Measurements from ENCODE around the gene PSD. TPM values are rescaled to one million over a fixed set of nuclear protein-coding genes. Genes with fewer than 3 reads are reported as not detected.

The PSD gene
- total RNA-seq, 1 experiment from 2014 or later = 3.4 TPM

DNA sequence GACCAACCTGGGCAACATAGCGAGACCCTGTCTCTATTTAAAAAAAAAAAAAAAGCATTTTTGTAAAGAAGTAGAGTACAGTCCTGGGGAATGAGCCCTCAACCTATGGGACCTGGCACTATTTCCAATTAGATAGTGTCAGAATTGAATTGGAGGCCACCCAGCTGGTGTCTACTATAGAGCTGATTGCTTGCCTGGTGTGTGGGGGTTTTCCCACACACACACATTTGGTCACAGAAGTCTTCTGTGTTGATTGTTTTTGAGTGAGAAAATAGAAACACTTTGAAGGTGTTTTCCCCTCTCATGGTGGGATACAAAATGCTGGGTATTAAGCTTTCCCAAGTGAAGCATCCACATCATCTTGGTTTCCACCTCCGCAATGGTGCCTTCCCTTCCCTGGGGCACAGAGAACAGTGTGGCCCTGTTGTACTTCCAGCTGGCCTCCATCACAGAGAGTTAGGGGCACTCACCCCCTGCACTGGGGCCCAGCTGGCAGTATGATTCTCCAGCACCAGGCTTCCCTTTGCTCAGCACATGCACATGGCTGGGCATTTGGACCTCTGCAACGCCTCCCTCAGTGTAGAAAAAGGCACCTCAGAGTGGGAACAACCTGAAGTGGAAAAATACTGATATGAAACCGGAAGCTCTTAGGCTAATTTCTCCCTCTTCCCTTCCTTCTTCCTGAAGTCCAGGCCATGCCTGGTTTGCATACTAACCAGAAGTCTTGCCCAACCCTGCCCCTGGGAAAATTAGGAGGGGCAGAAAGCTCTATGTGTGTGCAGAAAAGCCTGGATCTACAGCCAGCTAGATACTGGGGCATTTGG is 33.8 kb downstream of the PSD start:
- Histone ChIP-seq H3K9ac (ENCODE audit: extremely low read depth, insufficient read length, low read length) (no peak overlapping the region), H3K4me1 (ENCODE audit: insufficient read depth, low read length) (no peaks in the 10 kb centered on the region), H2AFZ (ENCODE audit: low read length) (no peak overlapping the region), H4K5ac (ENCODE audit: insufficient read length, low read depth, low read length) (no peak overlapping the region), H3K27ac (ENCODE audit: insufficient read length, low read depth, low read length) (no peak overlapping the region), H3T11ph (ENCODE audit: low read length) (no peak overlapping the region), H2BK120ac (ENCODE audit: low read depth, low read length, poor library complexity, severe bottlenecking) (no peak overlapping the region), H2AK5ac (ENCODE audit: insufficient read length, low read length) (no peak overlapping the region), H3K4me2 (ENCODE audit: insufficient read depth, insufficient read length, low read length) (no peak overlapping the region), H4K91ac (ENCODE audit: insufficient read length, low read depth, low read length) (no peak overlapping the region), H3K9me3 (ENCODE audit: control insufficient read depth, low read depth, low read length) (no peaks in the 10 kb centered on the region), H3K14ac (ENCODE audit: insufficient read depth, low read length) (no peak overlapping the region), H3K23me2 (ENCODE audit: insufficient read length, low read depth, low read length, poor library complexity, severe bottlenecking) (no peaks in the 10 kb centered on the region), H3K56ac (ENCODE audit: insufficient read length, low read depth, low read length) (no peak overlapping the region), H3K27me3 (ENCODE audit: insufficient read depth, low read length) (no peaks in the 10 kb centered on the region), H2BK20ac (ENCODE audit: low read depth, low read length, poor library complexity, severe bottlenecking) (no peak overlapping the region), H3K23ac (ENCODE audit: insufficient read length, low read depth, low read length) (no peak overlapping the region), H2BK5ac (ENCODE audit: insufficient read length, low read length) (no peak overlapping the region), H3K18ac (ENCODE audit: insufficient read length, low read depth, low read length) (no peak overlapping the region), H2BK15ac (ENCODE audit: low read depth, low read length) (no peak overlapping the region), H3K79me2 (ENCODE audit: insufficient read depth, low read length) (no peaks in the 10 kb centered on the region), H3K79me1 (ENCODE audit: insufficient read depth, low read depth, low read length, poor library complexity, severe bottlenecking) (no peaks in the 10 kb centered on the region), H3K4ac (ENCODE audit: low read depth, low read length) (no peak overlapping the region), H2BK12ac (ENCODE audit: insufficient read length, low read depth, low read length) (no peak overlapping the region), H4K20me1 (ENCODE audit: control insufficient read depth, insufficient read depth, insufficient read length) (no peaks in the 10 kb centered on the region), H4K8ac (replicated peaks; ENCODE audit: insufficient read length, low read depth, low read length) (no peak overlapping the region)
- TF ChIP-seq, protein P1, sequence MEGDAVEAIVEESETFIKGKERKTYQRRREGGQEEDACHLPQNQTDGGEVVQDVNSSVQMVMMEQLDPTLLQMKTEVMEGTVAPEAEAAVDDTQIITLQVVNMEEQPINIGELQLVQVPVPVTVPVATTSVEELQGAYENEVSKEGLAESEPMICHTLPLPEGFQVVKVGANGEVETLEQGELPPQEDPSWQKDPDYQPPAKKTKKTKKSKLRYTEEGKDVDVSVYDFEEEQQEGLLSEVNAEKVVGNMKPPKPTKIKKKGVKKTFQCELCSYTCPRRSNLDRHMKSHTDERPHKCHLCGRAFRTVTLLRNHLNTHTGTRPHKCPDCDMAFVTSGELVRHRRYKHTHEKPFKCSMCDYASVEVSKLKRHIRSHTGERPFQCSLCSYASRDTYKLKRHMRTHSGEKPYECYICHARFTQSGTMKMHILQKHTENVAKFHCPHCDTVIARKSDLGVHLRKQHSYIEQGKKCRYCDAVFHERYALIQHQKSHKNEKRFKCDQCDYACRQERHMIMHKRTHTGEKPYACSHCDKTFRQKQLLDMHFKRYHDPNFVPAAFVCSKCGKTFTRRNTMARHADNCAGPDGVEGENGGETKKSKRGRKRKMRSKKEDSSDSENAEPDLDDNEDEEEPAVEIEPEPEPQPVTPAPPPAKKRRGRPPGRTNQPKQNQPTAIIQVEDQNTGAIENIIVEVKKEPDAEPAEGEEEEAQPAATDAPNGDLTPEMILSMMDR (conservative IDR thresholded peaks at IDR 0.05) = no peak
- Mint-ChIP-seq H3K27me3 (ENCODE audit: low read depth) (peaks cover 6% of the 10 kb centered on the region), H3K4me1 (0 out of 4 replicates have a peak, but pooled peaks cover 0 to 2% of the 10 kb centered on the region in 2 experiments), H3K9me3 (no peaks in the 10 kb centered on the region), H3K27ac (peak overlapping the region in 1 of 3 experiments; percentile 72; a peak in 1 of 7 replicates), H3K4me3 (no peak overlapping the region), H3K36me3 (ENCODE audit: insufficient read depth in 1 of 3, low read depth in 3 of 3) (peaks cover 4 to 21% (median 12%) of the 10 kb centered on the region in 3 experiments)
- no CpG with 5 or more reads among the region's 4 CpGs for WGBS (ENCODE audit: extremely low coverage, insufficient read length, low lambda C conversion rate)
- no peak for DNase-seq

All from H9 (cell line).